SU-DHL-6 (cell line): ENCODE results near the gene SCAPER.

Experiments used
- EZH2phosphoT487 ChIP-seq: fragments of 200-600 bp; sonication (generic), shearing (Covaris generic); conservative IDR thresholded peaks from 2 replicates; pipeline ENCODE4 v1.6.1; 2018; ENCODE audit warnings: mild to moderate bottlenecking, antibody characterized with exemption, low read length, moderate library complexity, mixed read lengths
- TF ChIP-seq, protein P1 (sequence below): fragments of 200-600 bp; sonication (generic); IDR thresholded peaks from one replicate; pipeline ENCODE4 v1.5.1; 2017; ENCODE audit warnings: antibody characterized with exemption, mild to moderate bottlenecking, low read length, moderate library complexity; ENCODE audit not compliant: insufficient read depth, poor library complexity, severe bottlenecking

DNA sequence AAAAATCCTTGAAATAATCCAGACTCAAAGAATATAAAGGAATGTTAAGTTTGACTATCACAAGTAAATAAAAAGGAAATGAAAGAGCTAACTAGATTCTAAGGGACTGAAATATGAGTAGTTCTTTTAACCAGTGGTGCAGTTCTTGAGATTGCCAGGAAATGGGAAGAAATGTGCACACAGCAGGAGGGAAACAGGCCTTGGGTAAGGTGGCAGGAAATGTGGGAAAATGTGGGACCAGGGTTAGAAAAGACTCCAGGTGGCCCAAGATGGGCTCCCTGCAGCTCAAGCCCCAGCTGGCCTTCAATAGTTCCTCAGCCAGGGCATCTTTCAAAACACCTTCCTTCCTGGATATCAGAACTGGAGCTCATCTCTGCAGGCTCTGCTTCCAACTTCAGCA is 387.2 kb downstream of the SCAPER start:
- TF ChIP-seq, protein P1, sequence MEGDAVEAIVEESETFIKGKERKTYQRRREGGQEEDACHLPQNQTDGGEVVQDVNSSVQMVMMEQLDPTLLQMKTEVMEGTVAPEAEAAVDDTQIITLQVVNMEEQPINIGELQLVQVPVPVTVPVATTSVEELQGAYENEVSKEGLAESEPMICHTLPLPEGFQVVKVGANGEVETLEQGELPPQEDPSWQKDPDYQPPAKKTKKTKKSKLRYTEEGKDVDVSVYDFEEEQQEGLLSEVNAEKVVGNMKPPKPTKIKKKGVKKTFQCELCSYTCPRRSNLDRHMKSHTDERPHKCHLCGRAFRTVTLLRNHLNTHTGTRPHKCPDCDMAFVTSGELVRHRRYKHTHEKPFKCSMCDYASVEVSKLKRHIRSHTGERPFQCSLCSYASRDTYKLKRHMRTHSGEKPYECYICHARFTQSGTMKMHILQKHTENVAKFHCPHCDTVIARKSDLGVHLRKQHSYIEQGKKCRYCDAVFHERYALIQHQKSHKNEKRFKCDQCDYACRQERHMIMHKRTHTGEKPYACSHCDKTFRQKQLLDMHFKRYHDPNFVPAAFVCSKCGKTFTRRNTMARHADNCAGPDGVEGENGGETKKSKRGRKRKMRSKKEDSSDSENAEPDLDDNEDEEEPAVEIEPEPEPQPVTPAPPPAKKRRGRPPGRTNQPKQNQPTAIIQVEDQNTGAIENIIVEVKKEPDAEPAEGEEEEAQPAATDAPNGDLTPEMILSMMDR, result no peak
- TF ChIP-seq EZH2phosphoT487, result no peak
